Osteoblast (primary cell): ENCODE measurements around the gene TRIM38. TPM values are rescaled to one million over a fixed set of nuclear protein-coding genes. Genes with fewer than 3 reads are reported as not detected.

Source experiments
- DNase-seq: peaks from one replicate; pipeline ENCODE4 v3.0.0; 2011; ENCODE audit warnings: low spot score, mixed read lengths; ENCODE audit not compliant: insufficient read length; ENCODE audit errors: missing footprints
- H2AFZ ChIP-seq: 2 replicates; pipeline ENCODE4 v1.6.0; 2011; ENCODE audit warnings: mild to moderate bottlenecking, low read length
- H3K27ac ChIP-seq: 2 replicates; pipeline ENCODE4 v1.5.1; 2011; ENCODE audit warnings: mild to moderate bottlenecking, low read depth, low read length, moderate library complexity
- H3K27me3 ChIP-seq: 2 replicates; pipeline ENCODE4 v1.6.0; 2012; ENCODE audit warnings: mild to moderate bottlenecking, control low read depth, inconsistent platforms, low read length, moderate library complexity; ENCODE audit not compliant: insufficient read depth
- H3K36me3 ChIP-seq: 2 replicates; pipeline ENCODE4 v1.5.1; 2011; ENCODE audit warnings: mild to moderate bottlenecking, low read length, control low read depth, moderate library complexity; ENCODE audit not compliant: insufficient read depth
- H3K4me1 ChIP-seq: 2 replicates; pipeline ENCODE4 v1.5.1; 2011; ENCODE audit warnings: mild to moderate bottlenecking, low read length, control low read depth, moderate library complexity; ENCODE audit not compliant: insufficient read depth
- H3K4me2 ChIP-seq: 2 replicates; pipeline ENCODE4 v1.6.0; 2011; ENCODE audit warnings: mild to moderate bottlenecking, low read length; ENCODE audit not compliant: insufficient read depth
- H3K4me3 ChIP-seq: fragments of 200-600 bp; sonication (generic); 3 replicates; pipeline ENCODE4 v1.5.1; 2012; ENCODE audit warnings: mild to moderate bottlenecking, low read length, inconsistent platforms; ENCODE audit not compliant: insufficient read depth
- H3K79me2 ChIP-seq: 2 replicates; pipeline ENCODE4 v1.6.0; 2012; ENCODE audit warnings: mild to moderate bottlenecking, low read length, control low read depth, inconsistent platforms; ENCODE audit not compliant: insufficient read depth
- H3K9me3 ChIP-seq: 2 replicates; pipeline ENCODE4 v1.5.1; 2011; ENCODE audit warnings: low read depth, low read length, control low read depth
- H4K20me1 ChIP-seq: 2 replicates; pipeline ENCODE4 v1.6.0; 2012; ENCODE audit warnings: mild to moderate bottlenecking, low read length, control low read depth; ENCODE audit not compliant: insufficient read depth
- total RNA-seq: library from RNA; depleted of rRNA; stranded (reverse); fragments of >200 nt; gene quantifications from 2 replicates; pipeline ENCODE4 v1.2.3, GENCODE V29; 2012
- TF ChIP-seq, protein P1 (sequence below): IDR thresholded peaks from 2 replicates; pipeline ENCODE4 v1.5.1; 2011; ENCODE audit warnings: mild to moderate bottlenecking, low read depth, low read length, moderate library complexity; ENCODE audit errors: extremely low read depth

The TRIM38 gene
- total RNA-seq, 1 donor = 13.0 TPM

DNA sequence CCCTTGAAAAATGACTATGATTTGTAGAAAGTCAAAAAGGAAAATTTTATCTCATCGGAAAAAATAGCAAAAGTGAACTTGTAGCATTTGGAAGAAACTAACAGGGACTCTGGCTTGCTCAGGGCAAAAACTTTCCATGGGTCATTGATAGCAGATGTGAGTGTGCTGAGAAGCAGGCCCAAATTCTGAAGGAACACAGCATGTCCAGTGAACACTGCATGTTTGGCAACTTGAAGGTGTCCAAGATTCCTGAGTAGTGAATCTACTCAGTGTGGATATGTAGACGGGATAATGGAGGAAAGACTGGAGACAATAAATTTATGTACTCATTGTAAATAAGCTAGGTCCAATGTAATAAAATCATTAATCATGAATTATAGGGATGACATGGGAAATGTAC, 40.3 kb upstream of the TRIM38 start:
- Histone ChIP-seq H3K27ac (no peak overlapping the region), H3K9me3 (no peaks in the 10 kb centered on the region), H3K4me3 (no peak overlapping the region), H3K4me2 (no peak overlapping the region), H3K27me3 (no peaks in the 10 kb centered on the region), H3K79me2 (no peaks in the 10 kb centered on the region), H3K36me3 (no peaks in the 10 kb centered on the region), H4K20me1 (no peaks in the 10 kb centered on the region), H3K4me1 (no peaks in the 10 kb centered on the region), H2AFZ (no peak overlapping the region)
- no peak for DNase-seq
- TF ChIP-seq, protein P1, sequence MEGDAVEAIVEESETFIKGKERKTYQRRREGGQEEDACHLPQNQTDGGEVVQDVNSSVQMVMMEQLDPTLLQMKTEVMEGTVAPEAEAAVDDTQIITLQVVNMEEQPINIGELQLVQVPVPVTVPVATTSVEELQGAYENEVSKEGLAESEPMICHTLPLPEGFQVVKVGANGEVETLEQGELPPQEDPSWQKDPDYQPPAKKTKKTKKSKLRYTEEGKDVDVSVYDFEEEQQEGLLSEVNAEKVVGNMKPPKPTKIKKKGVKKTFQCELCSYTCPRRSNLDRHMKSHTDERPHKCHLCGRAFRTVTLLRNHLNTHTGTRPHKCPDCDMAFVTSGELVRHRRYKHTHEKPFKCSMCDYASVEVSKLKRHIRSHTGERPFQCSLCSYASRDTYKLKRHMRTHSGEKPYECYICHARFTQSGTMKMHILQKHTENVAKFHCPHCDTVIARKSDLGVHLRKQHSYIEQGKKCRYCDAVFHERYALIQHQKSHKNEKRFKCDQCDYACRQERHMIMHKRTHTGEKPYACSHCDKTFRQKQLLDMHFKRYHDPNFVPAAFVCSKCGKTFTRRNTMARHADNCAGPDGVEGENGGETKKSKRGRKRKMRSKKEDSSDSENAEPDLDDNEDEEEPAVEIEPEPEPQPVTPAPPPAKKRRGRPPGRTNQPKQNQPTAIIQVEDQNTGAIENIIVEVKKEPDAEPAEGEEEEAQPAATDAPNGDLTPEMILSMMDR = no peak

DNA sequence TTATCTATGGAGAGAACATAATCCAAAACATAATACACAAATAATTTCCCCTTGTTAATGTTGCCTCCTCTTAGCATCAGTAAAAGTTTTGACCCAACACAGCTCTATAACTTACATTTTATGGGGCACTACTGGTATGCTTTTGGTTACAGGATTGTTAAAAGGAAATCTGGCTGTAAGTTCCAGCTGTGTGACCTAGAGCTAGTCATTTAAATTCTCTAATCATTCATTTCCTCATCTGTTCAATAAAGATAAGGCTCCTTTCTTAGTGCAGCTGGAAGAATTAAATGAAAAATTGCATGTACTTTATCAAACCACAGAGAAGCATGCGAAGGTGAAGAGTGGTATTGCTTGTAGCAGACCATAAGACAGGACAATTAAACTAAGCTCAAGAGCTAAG, 36.7 kb upstream of the TRIM38 start:
- no peak for DNase-seq
- no peaks in the 10 kb centered on the region for H3K79me2 ChIP-seq
- no peak overlapping the region for H2AFZ ChIP-seq
- no peaks in the 10 kb centered on the region for H3K4me1 ChIP-seq
- H3K9me3 ChIP-seq = no peaks in the 10 kb centered on the region
- TF ChIP-seq, protein P1 = no peak
- H4K20me1 ChIP-seq = no peaks in the 10 kb centered on the region
- no peaks in the 10 kb centered on the region for H3K27me3 ChIP-seq
- H3K36me3 ChIP-seq = no peaks in the 10 kb centered on the region
- no peak overlapping the region for H3K27ac ChIP-seq
- no peak overlapping the region for H3K4me3 ChIP-seq
- H3K4me2 ChIP-seq = no peak overlapping the region

DNA sequence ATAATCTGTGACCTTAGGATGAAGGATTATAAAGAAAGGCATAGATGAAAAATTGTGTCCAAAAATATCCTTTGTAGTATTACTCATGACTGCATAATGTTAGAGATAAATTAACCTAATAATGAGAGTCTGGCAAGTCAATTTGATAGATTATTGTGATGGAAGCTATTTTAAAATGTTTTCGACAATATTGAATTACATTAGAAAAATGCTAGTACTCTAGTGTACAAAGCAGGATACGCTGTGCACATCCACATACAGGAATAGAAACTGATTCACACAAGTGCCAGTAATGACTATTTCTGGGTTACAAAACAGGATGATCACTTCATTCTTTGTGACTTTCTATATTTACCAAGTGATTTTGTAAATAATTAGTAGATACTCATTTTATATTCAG, 35.4 kb upstream of the TRIM38 start:
- Histone ChIP-seq H2AFZ (no peak overlapping the region), H3K27ac (no peak overlapping the region), H4K20me1 (no peaks in the 10 kb centered on the region), H3K4me3 (no peak overlapping the region), H3K4me2 (no peak overlapping the region), H3K4me1 (no peaks in the 10 kb centered on the region), H3K27me3 (no peaks in the 10 kb centered on the region), H3K79me2 (no peaks in the 10 kb centered on the region), H3K36me3 (no peaks in the 10 kb centered on the region), H3K9me3 (no peaks in the 10 kb centered on the region)
- no peak for DNase-seq
- TF ChIP-seq, protein P1 = no peak

DNA sequence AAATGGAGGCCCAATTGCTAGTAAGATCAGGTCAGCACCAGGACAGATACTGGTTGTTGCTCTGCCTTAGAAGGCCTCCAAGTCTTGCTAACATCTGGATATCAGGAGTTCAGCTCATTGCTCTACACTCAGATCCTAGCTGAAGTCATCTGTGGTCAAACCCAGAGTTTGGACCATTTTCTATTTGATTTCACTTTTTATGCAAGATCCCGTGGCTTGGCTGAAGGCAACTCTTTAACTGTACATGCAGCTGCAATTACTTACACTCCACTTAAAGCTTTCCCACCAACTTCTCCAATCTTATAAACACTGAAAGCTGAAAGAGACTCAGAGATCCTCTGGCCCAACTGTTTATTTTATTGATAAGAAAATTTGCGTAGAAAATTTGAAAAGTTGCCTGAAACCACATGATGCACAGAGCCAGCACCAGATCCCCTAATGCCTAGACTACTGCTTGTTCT, 34.8 kb upstream of the TRIM38 start:
- H3K9me3 ChIP-seq = no peaks in the 10 kb centered on the region
- TF ChIP-seq, protein P1 = no peak
- H3K36me3 ChIP-seq = no peaks in the 10 kb centered on the region
- H3K4me3 ChIP-seq = no peak overlapping the region
- H3K79me2 ChIP-seq = no peaks in the 10 kb centered on the region
- no peak overlapping the region for H3K27ac ChIP-seq
- H3K4me1 ChIP-seq = no peaks in the 10 kb centered on the region
- H4K20me1 ChIP-seq = no peaks in the 10 kb centered on the region
- H3K27me3 ChIP-seq = no peaks in the 10 kb centered on the region
- DNase-seq = peak; percentile 18
- H3K4me2 ChIP-seq = no peak overlapping the region
- H2AFZ ChIP-seq = no peak overlapping the region
